Measurements from ENCODE around the gene CACFD1.

CACFD1 gene

DNA sequence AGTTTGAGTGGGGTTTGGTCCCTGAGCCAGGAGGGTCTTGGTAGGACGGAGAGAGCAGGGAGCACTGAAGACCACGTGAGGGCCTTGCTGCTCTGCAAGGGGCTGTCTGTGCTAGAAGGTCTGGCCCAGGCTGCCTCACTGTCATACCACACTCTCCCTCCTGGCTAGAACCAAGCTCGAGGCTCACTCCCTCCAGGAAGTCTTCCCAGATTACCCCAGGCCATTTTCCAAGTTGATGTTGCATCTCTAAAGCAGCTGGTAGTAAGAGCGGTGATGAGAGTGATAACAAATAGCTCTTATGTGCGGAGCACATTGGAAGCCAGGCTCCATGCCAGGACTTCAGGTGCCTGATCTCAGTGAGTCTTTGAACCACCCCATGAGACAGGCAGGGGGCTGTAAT, 58.4 kb downstream of the CACFD1 start:
- no peak for DNase-seq (ENCODE audit: low read depth)

DNA sequence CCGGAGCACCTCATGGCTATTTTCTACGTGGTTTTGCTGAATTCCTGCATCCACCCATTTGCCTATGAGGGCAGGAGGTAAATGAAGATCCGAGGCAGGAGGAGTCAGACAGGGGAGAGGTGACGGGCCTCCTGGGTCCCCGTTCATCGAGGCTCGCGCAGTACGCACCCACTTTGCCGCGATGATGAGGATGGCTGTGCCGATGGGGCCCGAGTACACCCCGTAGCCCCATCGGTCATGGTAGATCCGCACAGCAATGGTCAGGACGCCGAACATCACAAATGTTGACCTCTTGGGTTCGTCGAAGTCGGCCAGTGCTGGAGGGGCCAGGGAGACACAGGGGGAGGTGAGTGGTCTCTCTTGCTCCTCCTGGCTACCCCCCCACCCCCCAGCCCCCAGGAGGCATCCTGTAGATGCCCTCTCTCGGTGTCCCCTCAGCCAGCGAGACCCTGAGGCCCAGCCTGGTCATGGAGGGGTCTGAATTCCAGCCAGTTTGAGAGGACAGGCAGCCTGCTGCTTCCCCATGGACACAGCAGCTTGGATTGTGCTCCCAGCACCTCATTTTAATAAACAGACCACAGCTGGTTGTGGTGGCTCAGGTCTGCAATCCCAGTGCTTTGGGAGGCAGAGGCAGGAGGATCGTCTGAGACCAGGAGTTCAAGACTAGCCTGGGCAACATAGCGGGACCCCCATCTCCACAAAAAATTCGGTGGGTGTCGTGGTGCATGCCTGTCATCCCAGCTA, 59.1 kb downstream of the CACFD1 start:
- DNase-seq (ENCODE audit: low read depth), result no peak

DNA sequence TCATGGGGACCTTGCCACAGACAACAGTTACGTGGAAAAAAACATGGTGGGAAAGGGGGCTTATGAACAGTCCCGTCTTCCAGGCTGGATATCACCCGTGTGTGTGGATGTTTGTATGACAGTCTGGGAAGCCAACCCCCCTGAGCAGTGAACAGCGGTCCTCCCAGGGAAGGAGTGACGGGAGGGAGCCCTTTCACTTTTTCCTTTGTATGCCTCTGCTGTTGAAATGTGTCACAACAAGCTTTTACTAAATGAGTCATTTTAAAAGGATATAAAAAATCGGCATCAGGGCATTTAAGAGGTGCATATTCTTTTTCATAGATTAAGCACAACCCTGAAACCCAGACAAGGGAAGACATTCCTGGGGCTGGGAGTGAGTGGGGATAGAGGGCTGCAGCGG, 59.9 kb downstream of the CACFD1 start:
- DNase-seq (ENCODE audit: low read depth), result no peak

DNA sequence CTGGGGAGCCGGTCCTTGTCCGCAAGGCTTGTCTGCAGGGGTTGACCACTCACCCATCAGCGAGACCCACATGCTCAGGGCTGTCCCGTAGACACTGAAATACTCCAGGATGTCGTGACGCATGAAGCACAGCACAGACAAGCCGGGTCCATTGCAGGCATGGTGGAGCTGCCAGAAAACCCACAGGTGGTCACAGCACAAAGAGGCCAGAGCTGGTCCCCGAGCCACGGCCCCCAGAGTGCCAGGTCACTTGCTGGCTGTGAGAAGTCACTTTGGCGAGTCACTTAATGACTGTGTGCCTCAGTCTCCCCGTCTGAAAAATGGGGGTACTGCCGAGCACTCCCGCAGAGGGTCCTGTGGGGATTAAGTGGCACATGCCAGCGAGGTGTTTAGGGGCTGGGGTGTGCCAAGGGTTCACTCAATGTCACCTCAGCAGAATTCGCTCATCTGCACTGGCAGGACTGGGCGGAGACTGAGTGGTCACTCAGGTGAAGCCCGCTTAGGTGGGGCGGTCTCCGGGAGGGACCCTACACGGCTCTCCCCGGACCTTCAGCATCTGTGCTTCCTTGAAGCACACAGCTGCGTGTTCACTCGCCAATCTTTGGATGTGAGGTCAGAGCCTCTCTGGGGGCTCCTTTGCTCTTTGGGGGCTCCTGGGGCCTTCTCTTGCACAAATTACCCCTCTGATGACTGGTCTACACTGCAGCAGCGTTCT, 60.5 kb downstream of the CACFD1 start:
- no peak for DNase-seq (ENCODE audit: low read depth)
